K562 (cell line): ENCODE results near the gene SLC22A23. TPM values are rescaled to one million over a fixed set of nuclear protein-coding genes. Genes with fewer than 3 reads are reported as not detected.

Experiments used
- BCL6 ChIP-seq: fragments of 250-450 bp; sonication (Bioruptor Pico); IDR thresholded peaks from 2 replicates; pipeline ENCODE4 v1.4.0; 2020
- CBX8 ChIP-seq: fragments of 200-600 bp; sonication (generic); IDR thresholded peaks from 2 replicates; pipeline ENCODE4 v1.6.1; 2012; ENCODE audit warnings: borderline replicate concordance, mixed run types, low read depth, mild to moderate bottlenecking, moderate library complexity, mixed read lengths, low read length, control low read depth, inconsistent platforms; ENCODE audit not compliant: poor library complexity, severe bottlenecking; ENCODE audit errors: extremely low read depth
- GTF2F1 ChIP-seq: IDR thresholded peaks from 2 replicates; pipeline ENCODE4 v1.6.1; 2011; ENCODE audit warnings: low read depth, low read length, improper control_type of control experiment
- HNRNPK ChIP-seq: fragments of 200-400 bp; formaldehyde crosslinking; IDR thresholded peaks from one replicate; pipeline ENCODE4 v1.6.1; 2018; ENCODE audit warnings: mild to moderate bottlenecking, low read depth, low read length; ENCODE audit not compliant: poor library complexity, severe bottlenecking
- KDM1A ChIP-seq, 2 experiments: fragments of 450-650 bp; IDR thresholded peaks; 2 replicates each; pipeline ENCODE4 v1.6.1; 2016; ENCODE audit warnings: mild to moderate bottlenecking in 2 of 2
- MCM3 ChIP-seq: fragments of 450-650 bp; IDR thresholded peaks from 2 replicates; pipeline ENCODE4 v1.6.1; 2016
- RAD51 ChIP-seq: fragments of 450-650 bp; IDR thresholded peaks from 2 replicates; pipeline ENCODE4 v1.7.1; 2016; ENCODE audit warnings: low read depth, mild to moderate bottlenecking, borderline replicate concordance
- SRSF7 ChIP-seq: fragments of 200-400 bp; formaldehyde crosslinking; optimal IDR thresholded peaks from 2 replicates; pipeline ENCODE3; 2017; ENCODE audit warnings: mild to moderate bottlenecking, low read depth, low read length
- SRSF9 ChIP-seq: fragments of 200-400 bp; formaldehyde crosslinking; IDR thresholded peaks from 2 replicates; pipeline ENCODE4 v1.6.1; 2017; ENCODE audit warnings: low read depth, low read length, borderline replicate concordance
- XRCC4 ChIP-seq: IDR thresholded peaks from one replicate; pipeline ENCODE4 v1.6.1; 2011; ENCODE audit not compliant: insufficient read depth, insufficient read length; ENCODE audit errors: extremely low read depth
- ZNF121 ChIP-seq: sonication (generic); formaldehyde crosslinking; conservative IDR thresholded peaks from 2 replicates; pipeline ENCODE4 v1.8.0; 2022; ENCODE audit warnings: missing genetic modification reagents
- polyA plus RNA-seq, 8 experiments: library from polyadenylated mRNA; depleted of rRNA in 4 of 8; stranded (reverse) in 5 of 8; unstranded in 3 of 8; fragments of >200 nt; fragmentation: Nextera tagmentation in 2 of 8; fragmentation: Illumina TruSeq in 1 of 8; extraction: Ambion mirVana in 2 of 8; extraction: Trizol in 1 of 8; gene quantifications; 2 replicates each; pipeline versions ENCODE4 v1.2.1 to v1.2.3, GENCODE V29; 2011 to 2014; ENCODE audit warnings: inconsistent platforms in 1 of 8, missing spikeins in 1 of 8
- total RNA-seq, 7 experiments: library from RNA; depleted of rRNA in 6 of 7; stranded (reverse); fragments of >200 nt in 6 of 7; fragmentation: Illumina TruSeq in 2 of 7; extraction: Trizol in 2 of 7; gene quantifications; 2 replicates each; pipeline versions ENCODE4 v1.2.1 to v1.2.3, GENCODE V29; 2011 to 2021; ENCODE audit warnings: low replicate concordance in 1 of 7
- TF ChIP-seq, protein P1 (sequence below): fragments of 450-650 bp; IDR thresholded peaks from 2 replicates; pipeline ENCODE4 v1.7.0; 2016; ENCODE audit warnings: borderline replicate concordance
- TF ChIP-seq, protein P2 (sequence below): sonication (generic); formaldehyde crosslinking; IDR thresholded peaks from 2 replicates; pipeline ENCODE4 v1.8.0; 2022; ENCODE audit warnings: mild to moderate bottlenecking, low read depth, missing genetic modification reagents
- TF ChIP-seq, protein P3 (sequence below): sonication (generic); formaldehyde crosslinking; IDR thresholded peaks from 2 replicates; pipeline ENCODE4 v1.8.0; 2023; ENCODE audit warnings: mild to moderate bottlenecking, missing genetic modification reagents
- TF ChIP-seq, protein P4 (sequence below): fragments of 450-650 bp; IDR thresholded peaks from 2 replicates; pipeline ENCODE4 v1.6.1; 2018; ENCODE audit not compliant: partially characterized antibody
- TF ChIP-seq, protein P5 (sequence below), 2 experiments: IDR thresholded peaks; 2 replicates each; pipeline ENCODE4 v1.6.1; 2012; ENCODE audit warnings: improper control_type of control experiment in 2 of 2, low read depth in 2 of 2, low read length in 2 of 2, borderline replicate concordance in 1 of 2

SLC22A23 gene
- total and polyA plus RNA-seq, 9 of the 15 experiments (the other 6 are each of a cell fraction or from before 2014, with no cell fraction given): 0.30 to 8.7 (median 2.5) TPM

DNA sequence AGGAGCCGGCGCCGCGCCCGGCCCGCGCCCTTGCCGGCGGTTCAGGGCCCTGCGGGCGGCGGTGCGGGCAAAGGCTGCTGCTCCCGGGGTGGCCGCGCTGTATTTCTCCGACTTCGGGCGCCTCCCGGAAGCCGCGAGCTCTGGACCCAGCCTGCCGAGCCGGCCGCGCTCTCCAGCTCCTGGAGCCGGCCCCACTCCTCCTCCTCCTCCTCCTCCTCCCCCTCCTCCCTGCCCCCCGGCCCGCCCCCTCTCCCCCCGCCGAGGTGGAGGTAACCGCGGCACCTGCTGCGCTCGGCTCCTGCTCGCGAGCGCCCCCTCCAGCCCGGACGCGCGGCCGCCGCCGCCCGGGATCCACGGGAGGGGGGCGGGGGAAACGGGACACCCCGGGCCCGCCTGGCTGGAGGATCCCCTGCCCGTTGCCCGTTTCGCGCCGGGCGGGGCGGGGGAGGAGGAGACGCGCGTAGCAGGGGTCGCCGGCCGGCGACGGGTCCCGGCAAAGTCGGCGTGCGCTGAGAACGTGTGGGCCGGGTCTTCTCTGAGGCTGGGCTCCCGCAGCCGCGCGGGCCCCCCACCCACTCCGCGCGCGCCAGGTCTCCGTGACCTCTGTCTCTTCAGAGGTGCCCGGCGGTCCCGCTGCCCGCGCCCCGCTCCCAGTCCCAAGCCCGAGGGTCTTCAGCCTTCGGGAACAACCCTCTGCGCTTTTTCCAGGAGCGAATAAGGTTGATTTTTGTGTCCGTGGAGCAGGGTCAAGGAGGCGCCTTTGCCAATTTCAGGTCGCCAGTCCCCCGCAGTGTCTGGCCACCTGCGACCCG, at the start of gene SLC22A23 (continued):
- TF ChIP-seq, protein P1, sequence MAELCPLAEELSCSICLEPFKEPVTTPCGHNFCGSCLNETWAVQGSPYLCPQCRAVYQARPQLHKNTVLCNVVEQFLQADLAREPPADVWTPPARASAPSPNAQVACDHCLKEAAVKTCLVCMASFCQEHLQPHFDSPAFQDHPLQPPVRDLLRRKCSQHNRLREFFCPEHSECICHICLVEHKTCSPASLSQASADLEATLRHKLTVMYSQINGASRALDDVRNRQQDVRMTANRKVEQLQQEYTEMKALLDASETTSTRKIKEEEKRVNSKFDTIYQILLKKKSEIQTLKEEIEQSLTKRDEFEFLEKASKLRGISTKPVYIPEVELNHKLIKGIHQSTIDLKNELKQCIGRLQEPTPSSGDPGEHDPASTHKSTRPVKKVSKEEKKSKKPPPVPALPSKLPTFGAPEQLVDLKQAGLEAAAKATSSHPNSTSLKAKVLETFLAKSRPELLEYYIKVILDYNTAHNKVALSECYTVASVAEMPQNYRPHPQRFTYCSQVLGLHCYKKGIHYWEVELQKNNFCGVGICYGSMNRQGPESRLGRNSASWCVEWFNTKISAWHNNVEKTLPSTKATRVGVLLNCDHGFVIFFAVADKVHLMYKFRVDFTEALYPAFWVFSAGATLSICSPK: no peak
- TF ChIP-seq, protein P2, sequence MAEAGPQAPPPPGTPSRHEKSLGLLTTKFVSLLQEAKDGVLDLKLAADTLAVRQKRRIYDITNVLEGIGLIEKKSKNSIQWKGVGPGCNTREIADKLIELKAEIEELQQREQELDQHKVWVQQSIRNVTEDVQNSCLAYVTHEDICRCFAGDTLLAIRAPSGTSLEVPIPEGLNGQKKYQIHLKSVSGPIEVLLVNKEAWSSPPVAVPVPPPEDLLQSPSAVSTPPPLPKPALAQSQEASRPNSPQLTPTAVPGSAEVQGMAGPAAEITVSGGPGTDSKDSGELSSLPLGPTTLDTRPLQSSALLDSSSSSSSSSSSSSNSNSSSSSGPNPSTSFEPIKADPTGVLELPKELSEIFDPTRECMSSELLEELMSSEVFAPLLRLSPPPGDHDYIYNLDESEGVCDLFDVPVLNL (CRISPR knock-in tag): 0 out of 2 replicates have a peak, but pooled peaks have one; percentile 18
- TF ChIP-seq, protein P3, sequence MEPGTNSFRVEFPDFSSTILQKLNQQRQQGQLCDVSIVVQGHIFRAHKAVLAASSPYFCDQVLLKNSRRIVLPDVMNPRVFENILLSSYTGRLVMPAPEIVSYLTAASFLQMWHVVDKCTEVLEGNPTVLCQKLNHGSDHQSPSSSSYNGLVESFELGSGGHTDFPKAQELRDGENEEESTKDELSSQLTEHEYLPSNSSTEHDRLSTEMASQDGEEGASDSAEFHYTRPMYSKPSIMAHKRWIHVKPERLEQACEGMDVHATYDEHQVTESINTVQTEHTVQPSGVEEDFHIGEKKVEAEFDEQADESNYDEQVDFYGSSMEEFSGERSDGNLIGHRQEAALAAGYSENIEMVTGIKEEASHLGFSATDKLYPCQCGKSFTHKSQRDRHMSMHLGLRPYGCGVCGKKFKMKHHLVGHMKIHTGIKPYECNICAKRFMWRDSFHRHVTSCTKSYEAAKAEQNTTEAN (CRISPR knock-in tag): no peak
- no peak for TF ChIP-seq CBX8
- TF ChIP-seq GTF2F1: no peak
- no peak for TF ChIP-seq MCM3
- no peak for TF ChIP-seq XRCC4
- TF ChIP-seq, protein P4, sequence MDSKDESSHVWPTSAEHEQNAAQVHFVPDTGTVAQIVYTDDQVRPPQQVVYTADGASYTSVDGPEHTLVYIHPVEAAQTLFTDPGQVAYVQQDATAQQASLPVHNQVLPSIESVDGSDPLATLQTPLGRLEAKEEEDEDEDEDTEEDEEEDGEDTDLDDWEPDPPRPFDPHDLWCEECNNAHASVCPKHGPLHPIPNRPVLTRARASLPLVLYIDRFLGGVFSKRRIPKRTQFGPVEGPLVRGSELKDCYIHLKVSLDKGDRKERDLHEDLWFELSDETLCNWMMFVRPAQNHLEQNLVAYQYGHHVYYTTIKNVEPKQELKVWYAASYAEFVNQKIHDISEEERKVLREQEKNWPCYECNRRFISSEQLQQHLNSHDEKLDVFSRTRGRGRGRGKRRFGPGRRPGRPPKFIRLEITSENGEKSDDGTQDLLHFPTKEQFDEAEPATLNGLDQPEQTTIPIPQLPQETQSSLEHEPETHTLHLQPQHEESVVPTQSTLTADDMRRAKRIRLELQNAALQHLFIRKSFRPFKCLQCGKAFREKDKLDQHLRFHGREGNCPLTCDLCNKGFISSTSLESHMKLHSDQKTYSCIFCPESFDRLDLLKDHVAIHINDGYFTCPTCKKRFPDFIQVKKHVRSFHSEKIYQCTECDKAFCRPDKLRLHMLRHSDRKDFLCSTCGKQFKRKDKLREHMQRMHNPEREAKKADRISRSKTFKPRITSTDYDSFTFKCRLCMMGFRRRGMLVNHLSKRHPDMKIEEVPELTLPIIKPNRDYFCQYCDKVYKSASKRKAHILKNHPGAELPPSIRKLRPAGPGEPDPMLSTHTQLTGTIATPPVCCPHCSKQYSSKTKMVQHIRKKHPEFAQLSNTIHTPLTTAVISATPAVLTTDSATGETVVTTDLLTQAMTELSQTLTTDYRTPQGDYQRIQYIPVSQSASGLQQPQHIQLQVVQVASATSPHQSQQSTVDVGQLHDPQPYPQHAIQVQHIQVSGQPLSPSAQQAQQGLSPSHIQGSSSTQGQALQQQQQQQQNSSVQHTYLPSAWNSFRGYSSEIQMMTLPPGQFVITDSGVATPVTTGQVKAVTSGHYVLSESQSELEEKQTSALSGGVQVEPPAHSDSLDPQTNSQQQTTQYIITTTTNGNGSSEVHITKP: peak; percentile 62
- TF ChIP-seq KDM1A (IDR thresholded peaks at IDR 0.05): no peak
- no peak for TF ChIP-seq ZNF121 (CRISPR knock-in tag)
- no peak for TF ChIP-seq SRSF9
- no peak for TF ChIP-seq BCL6 (CRISPR knock-in tag)
- TF ChIP-seq RAD51: no peak
- peak; percentile 50 for TF ChIP-seq HNRNPK
- TF ChIP-seq, protein P5, sequence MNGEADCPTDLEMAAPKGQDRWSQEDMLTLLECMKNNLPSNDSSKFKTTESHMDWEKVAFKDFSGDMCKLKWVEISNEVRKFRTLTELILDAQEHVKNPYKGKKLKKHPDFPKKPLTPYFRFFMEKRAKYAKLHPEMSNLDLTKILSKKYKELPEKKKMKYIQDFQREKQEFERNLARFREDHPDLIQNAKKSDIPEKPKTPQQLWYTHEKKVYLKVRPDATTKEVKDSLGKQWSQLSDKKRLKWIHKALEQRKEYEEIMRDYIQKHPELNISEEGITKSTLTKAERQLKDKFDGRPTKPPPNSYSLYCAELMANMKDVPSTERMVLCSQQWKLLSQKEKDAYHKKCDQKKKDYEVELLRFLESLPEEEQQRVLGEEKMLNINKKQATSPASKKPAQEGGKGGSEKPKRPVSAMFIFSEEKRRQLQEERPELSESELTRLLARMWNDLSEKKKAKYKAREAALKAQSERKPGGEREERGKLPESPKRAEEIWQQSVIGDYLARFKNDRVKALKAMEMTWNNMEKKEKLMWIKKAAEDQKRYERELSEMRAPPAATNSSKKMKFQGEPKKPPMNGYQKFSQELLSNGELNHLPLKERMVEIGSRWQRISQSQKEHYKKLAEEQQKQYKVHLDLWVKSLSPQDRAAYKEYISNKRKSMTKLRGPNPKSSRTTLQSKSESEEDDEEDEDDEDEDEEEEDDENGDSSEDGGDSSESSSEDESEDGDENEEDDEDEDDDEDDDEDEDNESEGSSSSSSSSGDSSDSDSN (IDR thresholded peaks at IDR 0.05; ENCODE audit: borderline replicate concordance in 1 of 2, low read depth in 2 of 2, low read length in 2 of 2): peak in 1 of 2 experiments; percentile 16; a peak in 1 of 4 replicates
- TF ChIP-seq SRSF7: peak; percentile 49
